ENCODE measurements around the gene CSRP3.
A peak's percentile ranks its signal among the peaks of the same experiment; 100 is the strongest.

The CSRP3 gene

GRCh38 chr11:19243143-19243542 is 41.4 kb upstream of the CSRP3 start:
- no peak overlapping the region for H3K4me3 ChIP-seq (ENCODE audit: low read depth, low read length)
- TF ChIP-seq POLR2A (IDR thresholded peaks at IDR 0.05; ENCODE audit: extremely low read depth, insufficient read length) (no peak), CTCF (IDR thresholded peaks at IDR 0.05; ENCODE audit: low read depth, low read length) (no peak), MAX (IDR thresholded peaks at IDR 0.05; ENCODE audit: low read depth, low read length) (no peak), MYC (IDR thresholded peaks at IDR 0.05; ENCODE audit: low read depth, low read length) (no peak)
- no peak for DNase-seq (ENCODE audit: low read depth)

GRCh38 chr11:19242179-19242932 is 40.6 kb upstream of the CSRP3 start:
- DNase-seq (ENCODE audit: low read depth): peak; percentile 27
- TF ChIP-seq MAX (IDR thresholded peaks at IDR 0.05; ENCODE audit: low read depth, low read length): no peak
- TF ChIP-seq POLR2A (IDR thresholded peaks at IDR 0.05; ENCODE audit: extremely low read depth, insufficient read length): no peak
- no peak for TF ChIP-seq CTCF (IDR thresholded peaks at IDR 0.05; ENCODE audit: low read depth, low read length)
- no peak for TF ChIP-seq MYC (IDR thresholded peaks at IDR 0.05; ENCODE audit: low read depth, low read length)

GRCh38 chr11:19241260-19242178 is 39.7 kb upstream of the CSRP3 start:
- peak overlapping the region; percentile 59 for H3K4me3 ChIP-seq (ENCODE audit: low read depth, low read length)
- TF ChIP-seq MAX (IDR thresholded peaks at IDR 0.05; ENCODE audit: low read depth, low read length) (no peak), POLR2A (IDR thresholded peaks at IDR 0.05; ENCODE audit: extremely low read depth, insufficient read length) (peak; percentile 27)
- DNase-seq (ENCODE audit: low read depth): peak; percentile 83

More at GRCh38 chr11:19242179-19242932, 40.6 kb upstream of the CSRP3 start:
- peak overlapping the region; percentile 59 for H3K4me3 ChIP-seq (ENCODE audit: low read depth, low read length)

- no peak for TF ChIP-seq CTCF (IDR thresholded peaks at IDR 0.05; ENCODE audit: low read depth, low read length)
- peak; percentile 73 for TF ChIP-seq MAX (IDR thresholded peaks at IDR 0.05; ENCODE audit: low read depth, low read length)
- TF ChIP-seq MYC (IDR thresholded peaks at IDR 0.05; ENCODE audit: low read depth, low read length): 0 out of 2 replicates have a peak, but pooled peaks have one; percentile 22
- no peak for TF ChIP-seq POLR2A (IDR thresholded peaks at IDR 0.05; ENCODE audit: extremely low read depth, insufficient read length)
- peak within 1 kb of the TSS; percentile 89 for H3K4me3 ChIP-seq (ENCODE audit: low read depth, low read length)
- peak; percentile 96 for DNase-seq (ENCODE audit: low read depth)
These were observed 38.9 kb upstream of the CSRP3 start, which contains the start of gene E2F8 for GRCh38 chr11:19240420-19241259. E2F8 (minus strand) TSS chr11:19240945; CDS start chr11:19240121, 824 bp downstream.

- peak; percentile 25 for DNase-seq (ENCODE audit: low read depth)
- no peak for TF ChIP-seq MYC (IDR thresholded peaks at IDR 0.05; ENCODE audit: low read depth, low read length)
- TF ChIP-seq MAX (IDR thresholded peaks at IDR 0.05; ENCODE audit: low read depth, low read length): no peak
- no peak for TF ChIP-seq CTCF (IDR thresholded peaks at IDR 0.05; ENCODE audit: low read depth, low read length)
- no peak for TF ChIP-seq POLR2A (IDR thresholded peaks at IDR 0.05; ENCODE audit: extremely low read depth, insufficient read length)
- H3K4me3 ChIP-seq (ENCODE audit: low read depth, low read length): peak overlapping the region; percentile 89
These were observed 37.3 kb upstream of the CSRP3 start for GRCh38 chr11:19239039-19239438.
